GM19193 (cell line): ENCODE data around the gene ZNF485.

Experiments
- POLR2A ChIP-seq: IDR thresholded peaks from 4 replicates; pipeline ENCODE4 v1.6.1; 2011; ENCODE audit not compliant: insufficient read depth, insufficient read length; ENCODE audit errors: extremely low read depth

ZNF485 gene

DNA sequence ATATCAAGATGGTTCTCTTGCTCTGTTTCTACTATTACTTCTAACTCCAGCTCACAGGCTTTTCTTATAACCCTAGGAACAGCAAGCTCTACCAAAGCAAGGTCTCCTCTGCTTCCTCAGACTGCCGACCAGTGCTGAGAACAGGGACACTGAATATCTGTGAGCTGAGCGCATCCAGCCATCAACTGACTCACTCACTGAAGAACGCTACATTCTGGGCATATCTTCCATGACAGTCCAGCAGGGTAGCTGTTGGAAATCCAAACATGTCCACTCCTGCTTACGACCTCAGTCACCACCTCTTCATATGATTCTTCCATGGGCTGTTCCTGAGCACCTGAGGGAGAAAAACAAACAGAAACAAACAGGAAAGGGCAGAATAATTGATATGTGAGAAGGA is 39.6 kb downstream of the ZNF485 start:
- no peak for TF ChIP-seq POLR2A

DNA sequence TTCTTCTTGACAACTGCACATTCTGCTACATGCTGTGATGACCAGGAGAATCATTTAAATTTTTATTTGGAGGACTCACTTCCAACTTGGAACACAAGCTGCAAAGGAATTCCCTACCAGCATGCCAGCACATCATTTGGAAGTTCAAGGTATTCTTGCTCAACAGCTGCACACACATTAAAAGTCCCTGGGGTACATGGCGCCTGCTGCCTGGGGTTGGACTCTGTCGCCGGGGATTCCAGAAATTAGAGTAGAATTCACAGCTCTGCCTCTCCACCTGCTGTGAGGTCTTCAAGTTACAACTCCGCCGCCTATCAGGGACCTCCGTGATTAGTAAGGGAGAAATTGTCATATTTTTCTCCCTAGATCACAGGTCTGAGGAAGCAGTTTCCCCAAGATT is 41.3 kb downstream of the ZNF485 start:
- no peak for TF ChIP-seq POLR2A

DNA sequence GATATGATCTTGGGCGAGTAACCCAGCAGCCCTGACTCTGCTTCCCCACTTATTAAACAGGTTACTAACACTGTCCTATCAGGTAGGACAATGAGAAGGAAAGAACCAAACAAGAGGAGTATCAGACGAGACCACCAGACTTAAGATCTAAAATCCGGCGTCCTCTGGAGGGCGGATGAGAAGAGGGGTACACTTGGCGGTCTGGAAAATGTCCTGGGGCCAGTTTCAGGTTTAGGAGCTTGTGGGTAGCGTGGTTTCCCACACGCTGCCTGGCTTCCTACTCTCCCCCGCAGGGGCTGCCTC is 41.8 kb downstream of the ZNF485 start:
- TF ChIP-seq POLR2A = no peak

DNA sequence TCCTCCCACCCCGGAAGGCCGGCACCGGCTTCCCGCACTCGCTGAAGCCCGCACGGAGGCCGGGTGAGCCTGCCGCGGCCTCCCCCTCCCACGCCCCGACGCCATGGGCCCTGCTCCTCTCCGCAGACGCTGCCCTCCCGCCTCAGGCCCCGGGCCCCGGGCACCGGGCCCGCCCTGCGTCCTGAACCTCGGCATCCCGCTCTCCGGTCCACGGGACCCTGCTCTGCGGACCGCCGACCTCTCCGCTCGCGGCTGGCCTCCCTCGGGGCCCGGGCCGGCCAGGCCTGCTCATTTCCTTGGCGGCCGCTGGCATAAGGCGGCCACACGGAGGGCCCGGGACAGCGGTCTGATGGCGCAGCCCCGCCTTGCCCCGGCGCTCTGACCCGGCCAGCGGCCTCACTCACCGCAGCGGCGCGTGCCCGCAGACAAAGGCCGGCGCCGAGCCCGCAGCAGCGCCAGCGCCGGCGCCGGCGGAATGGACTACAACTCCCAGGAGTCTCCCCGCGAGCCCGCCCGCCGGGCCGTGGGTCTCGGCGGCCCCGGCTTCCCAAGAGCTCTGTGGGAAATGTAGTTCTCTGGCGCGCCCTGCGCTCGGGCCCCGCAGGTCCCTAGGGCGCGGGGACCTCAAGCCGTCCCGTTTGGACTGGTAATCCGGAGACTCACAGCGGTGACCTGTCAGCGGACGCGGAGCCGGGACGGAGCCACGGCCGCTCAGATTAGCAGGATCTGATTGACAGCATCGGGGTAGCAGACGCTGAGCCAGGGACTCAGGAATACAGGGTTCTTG is 42.4 kb downstream of the ZNF485 start, which contains the start of gene ZNF32:
Gene ZNF32, minus strand, starts transcription at position 484 of the 787 bp plus-strand sequence. CDS start 2,748 bp downstream, outside the sequence.
- peak; percentile 43 for TF ChIP-seq POLR2A

DNA sequence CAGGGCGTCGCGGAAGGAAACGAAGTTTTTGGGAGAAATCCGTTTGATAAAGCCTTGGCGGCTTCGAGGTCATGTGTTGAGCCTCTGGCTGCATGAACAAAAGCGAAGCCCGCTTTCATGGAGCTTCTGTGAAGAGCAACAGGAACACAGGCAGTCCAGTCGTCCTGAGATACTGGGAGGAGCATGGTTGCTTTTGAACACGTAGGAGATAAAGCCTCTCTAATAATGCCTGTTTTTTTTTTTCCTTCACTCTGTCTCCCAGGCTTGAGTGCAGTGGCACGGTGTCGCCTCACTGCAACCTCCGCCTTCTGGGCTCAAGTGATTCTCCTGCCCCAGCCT is 42.9 kb downstream of the ZNF485 start:
- no peak for TF ChIP-seq POLR2A

DNA sequence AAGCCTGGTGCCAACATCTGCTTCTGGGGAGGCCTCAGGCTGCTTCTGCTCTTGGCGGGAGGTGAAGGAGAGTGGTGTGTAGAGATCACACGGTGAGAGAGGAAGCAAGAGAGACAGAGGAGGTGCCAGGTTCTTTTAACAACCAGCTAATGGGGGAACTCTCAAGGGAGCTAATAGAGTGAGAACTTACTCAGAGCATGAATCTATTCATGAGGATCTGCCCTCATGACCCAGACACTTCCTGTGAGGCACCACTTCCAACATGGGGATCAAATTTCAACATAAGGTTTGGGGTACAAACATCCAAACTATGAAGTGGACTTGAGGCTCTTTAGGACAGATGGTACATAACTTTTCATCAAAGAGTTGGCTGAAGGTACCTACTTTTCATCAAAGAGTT is 47.5 kb downstream of the ZNF485 start:
- no peak for TF ChIP-seq POLR2A

DNA sequence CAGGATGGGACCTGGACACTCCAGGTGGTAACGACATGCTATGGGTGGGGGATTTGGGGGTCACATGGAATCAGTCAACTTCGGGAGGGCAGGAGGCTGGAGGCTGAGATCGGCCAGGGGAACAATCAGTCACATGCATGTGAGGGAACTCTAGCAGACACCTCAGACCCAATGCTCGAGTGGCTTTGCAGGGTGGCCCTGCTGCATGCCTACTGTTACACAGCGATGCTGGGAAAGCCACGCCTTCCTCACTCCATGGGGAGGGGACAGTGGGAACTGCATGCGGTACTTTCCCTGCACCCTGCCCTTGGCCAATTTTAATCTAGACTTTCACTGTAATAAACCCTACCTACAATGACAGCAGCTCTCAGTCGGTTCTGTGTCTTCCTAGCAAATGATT is 49.1 kb downstream of the ZNF485 start:
- no peak for TF ChIP-seq POLR2A

DNA sequence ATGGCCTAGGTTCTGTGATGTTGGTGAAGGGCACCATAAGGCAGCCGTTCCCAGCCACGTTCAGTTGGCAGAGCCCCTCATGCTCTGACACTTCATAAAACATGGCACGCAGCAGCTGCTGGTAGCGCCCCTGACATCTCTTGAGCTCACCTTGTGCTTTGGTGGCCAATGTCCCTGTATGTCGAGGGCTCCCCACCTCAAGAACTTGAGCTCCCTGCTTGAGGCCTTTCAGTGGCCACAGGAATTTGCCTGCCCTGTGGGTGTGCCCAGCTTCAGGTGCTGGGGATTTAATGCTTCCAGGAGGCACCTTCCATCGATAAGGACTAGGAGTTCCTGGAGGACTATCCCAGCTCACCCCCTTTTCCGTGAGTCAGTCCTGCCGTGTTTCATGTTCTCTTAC is 52.0 kb downstream of the ZNF485 start:
- TF ChIP-seq POLR2A = no peak

DNA sequence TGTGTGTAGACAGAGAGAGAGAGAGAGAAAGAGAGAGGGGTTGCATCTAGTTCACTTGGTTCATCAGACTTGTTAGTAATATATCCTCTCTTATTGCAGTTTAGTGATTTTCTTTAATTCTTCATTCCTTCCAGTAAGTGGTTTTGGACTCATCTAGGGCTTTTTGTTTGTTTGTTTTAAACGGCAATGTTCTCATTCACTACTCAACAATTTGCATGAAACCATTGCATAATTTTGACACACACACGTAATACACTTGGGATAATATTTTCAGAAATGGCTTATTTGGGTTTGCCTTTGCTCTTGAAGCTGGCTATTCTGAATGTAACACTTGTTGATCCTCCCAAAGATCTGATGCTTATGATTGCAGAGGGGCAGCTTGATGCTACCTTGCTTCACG is 58.8 kb downstream of the ZNF485 start:
- TF ChIP-seq POLR2A = no peak

DNA sequence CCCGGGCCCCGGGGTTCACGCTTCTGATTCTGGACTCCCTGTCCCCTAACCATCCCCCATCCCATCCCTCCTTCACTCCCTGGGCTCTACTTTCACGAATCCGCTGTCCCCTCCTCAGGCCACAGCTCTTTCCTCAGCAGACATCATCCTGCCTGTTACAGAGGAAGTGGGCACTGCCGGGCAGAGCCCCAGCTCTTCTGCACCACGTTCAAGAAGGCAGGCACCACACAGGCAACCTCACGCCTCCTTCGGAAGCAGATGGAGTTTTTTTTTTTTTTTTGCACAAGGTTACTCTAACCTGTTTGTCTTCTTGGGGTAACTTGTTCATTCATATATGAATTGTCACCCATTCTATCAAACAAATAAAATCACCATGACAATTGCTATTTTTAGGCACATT is 60.3 kb downstream of the ZNF485 start:
- TF ChIP-seq POLR2A = no peak

DNA sequence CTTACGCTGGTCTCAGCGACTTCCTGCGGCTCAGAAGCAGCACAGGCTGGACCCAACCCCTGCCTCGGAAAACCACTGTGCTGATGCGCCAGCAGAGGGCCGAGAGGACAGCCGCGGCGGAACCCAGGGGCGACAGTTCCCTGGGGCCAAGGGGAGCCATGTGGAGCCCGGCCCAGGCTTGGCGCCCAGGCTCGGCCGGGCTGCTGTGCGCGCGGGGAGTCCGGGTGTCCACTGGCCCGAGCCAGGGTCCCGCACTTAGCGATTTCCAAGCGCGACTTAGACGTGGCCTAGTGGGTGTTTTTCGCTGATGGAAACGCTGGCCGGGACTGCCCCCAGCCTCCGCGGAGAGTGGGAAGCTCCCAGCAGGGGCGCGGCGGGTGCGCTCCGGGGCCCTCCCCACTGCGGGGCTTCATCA is 61.1 kb downstream of the ZNF485 start:
- no peak for TF ChIP-seq POLR2A
